Heart left ventricle (tissue), 16 donors: Measurements from ENCODE around the gene S100A7A. TPM values are rescaled to one million over a fixed set of nuclear protein-coding genes. Genes with fewer than 3 reads are reported as not detected.

Experiments used
- ATAC-seq, 4 donors: fragments of 200-7000 bp; cut with Tn5 transposase; one replicate each; pipeline ENCODE4 v1.9.1; 2020 to 2022; ENCODE audit warnings: moderate library complexity in 4 of 4, mild to moderate bottlenecking in 3 of 4, moderate number of reproducible peaks in 1 of 4
- DNase-seq, 5 donors: peaks; one replicate each; pipeline ENCODE4 v3.0.0-alpha.2; 2020
- H3K27ac ChIP-seq, 12 donors: fragments of 200-600 bp; sonication (generic) in 4 of 12; one replicate each; pipeline versions ENCODE4 v1.5.0 to v1.8.0; 2016 to 2022; ENCODE audit warnings: mild to moderate bottlenecking in 2 of 12
- H3K27me3 ChIP-seq, 9 donors: fragments of 200-600 bp; sonication (generic) in 2 of 9; one replicate each; pipeline versions ENCODE4 v1.5.1 to v1.8.0; 2016 to 2022; ENCODE audit warnings: mild to moderate bottlenecking in 3 of 9
- H3K36me3 ChIP-seq, 9 donors: fragments of 200-600 bp; sonication (generic) in 2 of 9; one replicate each; pipeline versions ENCODE4 v1.5.0 to v1.8.0; 2018 to 2022; ENCODE audit warnings: mild to moderate bottlenecking in 2 of 9
- H3K4me1 ChIP-seq, 12 donors: fragments of 200-600 bp; sonication (generic) in 4 of 12; one replicate each; pipeline versions ENCODE4 v1.5.0 to v1.8.0; 2016 to 2022; ENCODE audit warnings: mild to moderate bottlenecking in 3 of 12
- H3K4me3 ChIP-seq, 12 donors: fragments of 200-600 bp; sonication (generic) in 4 of 12; one replicate each; pipeline versions ENCODE4 v1.5.0 to v1.8.0; 2017 to 2022; ENCODE audit warnings: mild to moderate bottlenecking in 9 of 12, moderate library complexity in 4 of 12
- H3K9me3 ChIP-seq, 12 donors: fragments of 200-600 bp; sonication (generic) in 4 of 12; one replicate each; pipeline versions ENCODE4 v1.5.0 to v1.8.0; 2016 to 2022; ENCODE audit warnings: mild to moderate bottlenecking in 1 of 12
- POLR2A ChIP-seq, 2 donors: fragments of 450-650 bp; IDR thresholded peaks; one replicate each; pipeline ENCODE4 v1.6.1; 2017; ENCODE audit warnings: antibody characterized with exemption in 2 of 2, mild to moderate bottlenecking in 2 of 2, moderate library complexity in 2 of 2
- WGBS, 4 donors: extraction: QIAGEN DNeasy Blood & Tissue Kit in 2 of 4; methylation state at CpG; one replicate each; pipeline versions ENCODE4 v1.1.5 to v1.1.7; 2013 to 2018; 5-methylcytosine and 5-hydroxymethylcytosine counted together
- intact Hi-C, 10 donors: fragments of 100-400 bp; cut with DNase I; formaldehyde crosslinking; loops; one replicate each; pipeline versions ENCODE4 v1.11.1 to v1.14.2; 2022
- polyA plus RNA-seq, 2 donors: library from polyadenylated mRNA; stranded (reverse); fragments of 200-250 nt; gene quantifications; one replicate each; pipeline ENCODE4 v1.2.3, GENCODE V29; 2013
- total RNA-seq, 9 donors: library from RNA; depleted of rRNA in 2 of 9; stranded (reverse); fragments of >200 nt in 2 of 9; fragmentation: NEBNext Ultra II Directional in 3 of 9; extraction: Animal tissue kit (Norgen Biotek cat#: 25700) in 3 of 9; gene quantifications; one replicate each; pipeline versions ENCODE4 v1.1.0 to v1.2.4, GENCODE V29; 2016 to 2023
- TF ChIP-seq, protein P1 (sequence below), 12 donors: fragments of 200-600 bp; sonication (generic) in 4 of 12; IDR thresholded peaks; one replicate each; pipeline versions ENCODE4 v1.5.0 to v1.8.0; 2018 to 2022; ENCODE audit warnings: antibody characterized with exemption in 12 of 12, mild to moderate bottlenecking in 5 of 12
- donor health status: ischemic (EF 13 %, LVEDD 7.1; RV severe dilation, severe dysfunction).
- donor health status: healthy with polysubstance abuse.
- donor health status: DM: no; HTN: yes; CAD: no.
- donor health status: DM: no; HTN: no; CAD: no.
- donor health status: ischemic (EF 25% LVEDD 6.9; RV normal size, moderate dysfunction).
- donor health status: ischemic (EF 25% LVEDD 5.7; RV mildly dilated, moderate dysfunction).
- donor health status: healthy.
- donor health status: DM: yes; HTN: yes; CAD: no.
- donor health status: ischemic (EF 35%, LVEDD 5.7; RV mildly dilated, moderate dysfunction).
- donor health status: nonischemic (EF 11% LVEDD 7.7; RV severe dilation, severe dysfunction).
- donor health status: DM: yes; HTN: yes; CAD: no.
- donor health status: PGD.
- donor health status: ischemic (EF 29% LVEDD 5.4; RV normal size, mild dysfunction).
- donor health status: nonischemic (EF 23%, LVEDD 6.1; RV moderate dilation, normal function).

The S100A7A gene
- total and polyA plus RNA-seq, 11 donors, result not detected

DNA sequence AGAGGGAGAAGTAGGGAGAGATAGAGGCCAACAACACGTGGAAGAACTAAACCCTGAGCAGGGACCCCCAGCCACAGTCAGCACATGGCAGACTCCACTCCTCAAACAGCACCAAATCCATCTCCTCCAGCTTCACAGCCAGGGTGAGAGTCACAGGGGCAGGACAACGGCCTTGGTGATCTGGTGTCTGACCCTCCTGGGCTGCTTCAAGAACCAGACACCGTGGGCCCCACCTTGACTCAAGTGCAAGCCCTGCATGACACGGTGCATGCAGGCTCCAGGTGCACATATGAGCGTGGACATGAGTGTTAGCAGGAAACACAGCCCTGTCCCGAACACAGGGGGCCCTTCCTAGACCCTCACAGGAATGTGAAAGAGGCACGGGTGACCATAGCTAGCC lies 22.3 kb downstream of the S100A7A start:
- Histone ChIP-seq H3K4me1 (no peaks in the 10 kb centered on the region), H3K4me3 (no peak overlapping the region), H3K36me3 (no peaks in the 10 kb centered on the region), H3K27me3 (peaks cover 0 to 13% (median 0%) of the 10 kb centered on the region in 9 donors), H3K27ac (no peak overlapping the region), H3K9me3 (no peaks in the 10 kb centered on the region)
- DNase-seq (no peak), ATAC-seq (no peak)
- TF ChIP-seq, protein P1, sequence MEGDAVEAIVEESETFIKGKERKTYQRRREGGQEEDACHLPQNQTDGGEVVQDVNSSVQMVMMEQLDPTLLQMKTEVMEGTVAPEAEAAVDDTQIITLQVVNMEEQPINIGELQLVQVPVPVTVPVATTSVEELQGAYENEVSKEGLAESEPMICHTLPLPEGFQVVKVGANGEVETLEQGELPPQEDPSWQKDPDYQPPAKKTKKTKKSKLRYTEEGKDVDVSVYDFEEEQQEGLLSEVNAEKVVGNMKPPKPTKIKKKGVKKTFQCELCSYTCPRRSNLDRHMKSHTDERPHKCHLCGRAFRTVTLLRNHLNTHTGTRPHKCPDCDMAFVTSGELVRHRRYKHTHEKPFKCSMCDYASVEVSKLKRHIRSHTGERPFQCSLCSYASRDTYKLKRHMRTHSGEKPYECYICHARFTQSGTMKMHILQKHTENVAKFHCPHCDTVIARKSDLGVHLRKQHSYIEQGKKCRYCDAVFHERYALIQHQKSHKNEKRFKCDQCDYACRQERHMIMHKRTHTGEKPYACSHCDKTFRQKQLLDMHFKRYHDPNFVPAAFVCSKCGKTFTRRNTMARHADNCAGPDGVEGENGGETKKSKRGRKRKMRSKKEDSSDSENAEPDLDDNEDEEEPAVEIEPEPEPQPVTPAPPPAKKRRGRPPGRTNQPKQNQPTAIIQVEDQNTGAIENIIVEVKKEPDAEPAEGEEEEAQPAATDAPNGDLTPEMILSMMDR (IDR thresholded peaks at IDR 0.05), result no peak
- TF ChIP-seq POLR2A (IDR thresholded peaks at IDR 0.05), result no peak
- 62 to 72% (median 67%) methylated on average over 6 to 7 of the region's 7 CpGs for WGBS, 4 donors
- intact Hi-C loops, result no loop called here

DNA sequence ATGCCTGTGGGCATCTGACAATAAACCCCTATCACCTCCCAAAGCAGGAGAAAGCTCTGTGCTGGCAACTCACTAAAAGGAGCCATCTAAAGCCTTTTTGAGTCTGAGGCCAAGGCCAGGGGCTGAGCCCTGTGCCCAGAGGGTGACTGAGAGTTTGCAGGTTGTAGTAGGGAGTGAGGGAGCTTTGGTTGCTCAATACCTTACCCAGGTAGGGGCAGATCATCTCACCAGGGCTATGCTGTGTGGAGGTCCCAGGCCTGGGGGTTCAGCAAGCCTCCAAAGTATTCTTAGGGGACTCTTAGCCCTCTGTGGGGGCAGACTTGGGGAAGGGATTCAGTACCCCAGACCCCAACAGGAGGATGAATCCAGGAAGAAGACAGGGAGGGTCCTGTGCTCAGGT lies 23.0 kb downstream of the S100A7A start:
- H3K4me3 ChIP-seq, result no peak overlapping the region
- intact Hi-C loops, result no loop called here
- no peak overlapping the region for H3K27ac ChIP-seq
- no peaks in the 10 kb centered on the region for H3K9me3 ChIP-seq
- peaks cover 0 to 15% (median 0%) of the 10 kb centered on the region in 9 donors for H3K27me3 ChIP-seq
- DNase-seq, result no peak
- no peaks in the 10 kb centered on the region for H3K36me3 ChIP-seq
- no peaks in the 10 kb centered on the region for H3K4me1 ChIP-seq
- TF ChIP-seq POLR2A (IDR thresholded peaks at IDR 0.05), result no peak
- TF ChIP-seq, protein P1 (IDR thresholded peaks at IDR 0.05), result no peak
- no peak for ATAC-seq

DNA sequence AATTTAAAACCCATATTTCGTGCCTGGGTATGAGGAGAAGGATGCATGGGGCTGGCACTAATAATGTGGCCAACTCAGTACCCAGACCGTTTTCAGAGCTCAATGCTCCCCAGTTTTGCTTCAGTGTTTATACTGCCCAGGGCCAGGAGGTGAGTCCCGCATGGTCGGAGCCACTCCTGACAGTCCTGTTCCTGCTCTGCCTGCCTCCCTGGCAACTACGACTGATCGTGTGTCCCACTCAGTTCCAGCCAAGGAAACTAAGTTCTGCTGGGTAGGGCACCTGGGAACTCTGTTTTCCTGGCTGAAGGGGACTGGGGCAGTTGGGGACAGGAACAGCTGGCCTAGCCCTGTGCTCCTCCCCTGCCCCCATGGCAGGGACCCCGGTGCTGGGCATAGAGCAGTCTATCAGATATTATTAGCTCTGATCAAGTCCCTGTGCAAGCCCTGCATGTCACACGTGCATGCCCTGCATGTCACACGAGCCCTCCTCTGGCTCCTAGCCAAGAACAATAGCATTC lies 25.0 kb downstream of the S100A7A start:
- Histone ChIP-seq H3K9me3 (no peaks in the 10 kb centered on the region), H3K27me3 (peaks cover 0 to 15% (median 2%) of the 10 kb centered on the region in 9 donors), H3K4me3 (no peak overlapping the region), H3K36me3 (no peaks in the 10 kb centered on the region), H3K27ac (no peak overlapping the region), H3K4me1 (no peaks in the 10 kb centered on the region)
- intact Hi-C loops, result no loop called here
- ATAC-seq (no peak), DNase-seq (no peak)
- TF ChIP-seq, protein P1 (IDR thresholded peaks at IDR 0.05), result no peak
- no peak for TF ChIP-seq POLR2A (IDR thresholded peaks at IDR 0.05)
- WGBS, 4 donors, result 45 to 55% (median 48%) methylated on average over 8 to 9 of the region's 9 CpGs

DNA sequence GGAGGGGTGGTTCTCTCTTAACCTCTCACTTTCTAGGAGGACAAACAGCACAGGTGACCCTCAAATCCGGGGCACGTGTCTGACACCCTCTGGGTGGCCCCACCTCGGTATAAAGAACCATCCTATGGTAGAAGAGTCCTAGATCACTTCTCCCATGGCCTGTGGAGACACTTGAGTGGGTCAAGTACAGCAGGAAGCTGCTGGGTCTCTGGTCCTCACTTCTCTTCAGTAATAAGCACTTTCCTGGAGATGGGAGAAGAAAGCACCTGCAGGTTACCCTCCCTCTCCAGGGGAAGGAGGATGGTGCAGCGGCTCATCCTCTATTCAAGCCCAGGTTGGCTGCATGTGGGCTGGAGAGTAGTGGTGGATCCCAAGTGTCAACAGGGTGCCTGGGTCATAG lies 27.2 kb downstream of the S100A7A start:
- H3K9me3 ChIP-seq, result no peaks in the 10 kb centered on the region
- intact Hi-C loops, result no loop called here
- TF ChIP-seq POLR2A (IDR thresholded peaks at IDR 0.05), result no peak
- TF ChIP-seq, protein P1 (IDR thresholded peaks at IDR 0.05), result no peak
- H3K4me1 ChIP-seq, result no peaks in the 10 kb centered on the region
- ATAC-seq, result no peak
- 52 to 79% (median 61%) methylated on average over 3 to 4 of the region's 4 CpGs for WGBS, 4 donors
- peaks cover 0 to 20% (median 2%) of the 10 kb centered on the region in 9 donors for H3K27me3 ChIP-seq
- DNase-seq, result no peak
- no peaks in the 10 kb centered on the region for H3K36me3 ChIP-seq
- H3K4me3 ChIP-seq, result no peak overlapping the region
- H3K27ac ChIP-seq, result no peak overlapping the region
